Islet precursor cell (in vitro differentiated cells): Measurements from ENCODE around the gene SUGP1.

Source experiments
- DNase-seq: peaks from one replicate; pipeline ENCODE4 v3.0.0-alpha.2; 2018

Gene SUGP1

GRCh38 chr19:19342086-19343015, 22.0 kb upstream of the SUGP1 start:
- peak; percentile 90 for DNase-seq

GRCh38 chr19:19341026-19341425, 20.7 kb upstream of the SUGP1 start:
- DNase-seq: no peak

DNA sequence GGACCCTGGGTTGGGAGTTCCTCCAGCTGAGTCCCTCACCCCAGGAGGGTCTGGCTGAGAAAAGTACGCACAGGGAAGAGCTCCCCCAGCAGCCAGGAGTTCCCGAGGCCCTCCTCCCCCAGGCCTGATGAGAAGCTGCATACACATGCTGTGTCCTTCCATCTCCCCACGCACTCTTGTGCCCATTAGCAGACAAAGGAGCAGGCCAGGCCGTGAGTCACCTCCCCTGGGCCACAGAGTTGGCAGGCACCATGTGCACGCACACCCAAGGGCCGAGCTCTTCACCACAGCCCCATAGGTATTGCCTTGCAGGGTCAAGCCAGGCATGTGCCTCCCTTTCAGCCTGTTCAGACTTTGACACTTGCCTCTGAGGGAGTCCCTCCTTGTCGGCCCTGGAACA, 17.8 kb upstream of the SUGP1 start:
- DNase-seq: no peak

- DNase-seq: no peak
These were observed 16.8 kb upstream of the SUGP1 start for GRCh38 chr19:19337120-19337519.

DNA sequence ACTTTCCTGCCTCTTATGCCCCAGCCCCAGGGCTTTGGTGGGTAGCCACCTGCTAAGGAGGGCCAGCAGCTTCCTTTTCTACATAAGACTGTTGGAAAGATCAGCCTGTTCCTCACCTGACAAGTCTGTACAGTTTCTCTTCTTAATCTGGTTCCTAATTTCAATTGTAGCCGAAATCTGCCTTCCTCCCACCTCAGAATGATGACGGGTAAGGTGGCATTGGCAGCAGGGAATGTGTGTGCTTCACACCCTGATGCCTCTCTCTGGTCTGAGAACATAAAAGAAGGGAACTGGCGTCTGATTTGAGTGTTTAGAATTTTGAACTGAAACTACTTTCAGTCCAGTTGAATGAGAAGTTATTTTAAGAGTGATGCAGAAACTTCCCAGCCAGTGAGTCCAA, 16.3 kb upstream of the SUGP1 start:
- no peak for DNase-seq

DNA sequence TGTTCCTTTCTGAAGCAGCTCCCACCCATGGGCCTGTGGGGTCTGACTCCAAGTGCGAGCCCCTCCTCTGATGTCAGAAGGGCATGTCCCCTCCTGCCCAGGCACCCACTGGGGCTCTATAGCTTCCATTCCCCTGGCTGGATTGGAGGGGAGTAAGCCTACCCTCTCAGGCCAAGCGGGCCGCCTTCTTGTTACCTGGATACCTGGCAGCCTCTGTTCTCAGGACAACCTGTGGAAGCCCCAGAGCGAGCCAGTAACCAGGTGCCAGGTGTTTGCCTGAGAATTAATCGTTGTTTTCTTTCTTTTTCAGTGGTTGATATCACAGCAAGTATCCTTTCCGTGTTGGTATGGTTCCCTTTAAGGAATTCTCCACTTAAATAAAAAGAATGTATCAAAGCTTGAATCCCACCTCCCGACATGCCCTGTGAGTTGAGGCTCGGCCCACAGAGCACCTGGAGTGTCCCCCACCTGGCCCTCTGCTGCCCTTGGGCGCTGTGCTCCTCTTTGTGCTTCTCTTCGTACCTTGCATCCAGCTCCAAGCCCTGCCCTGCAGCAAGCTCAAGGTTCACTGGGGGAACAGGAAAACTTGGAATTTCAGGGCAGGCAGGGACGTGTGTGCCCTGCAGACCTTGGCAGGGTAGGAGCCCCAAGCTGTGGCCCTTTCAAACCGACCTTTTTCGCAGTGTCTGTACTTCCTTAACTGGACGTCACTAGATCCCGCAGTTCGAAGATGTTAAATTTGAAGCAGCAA, 15.3 kb upstream of the SUGP1 start:
- no peak for DNase-seq

GRCh38 chr19:19334989-19335344, 14.7 kb upstream of the SUGP1 start:
- DNase-seq: no peak

DNA sequence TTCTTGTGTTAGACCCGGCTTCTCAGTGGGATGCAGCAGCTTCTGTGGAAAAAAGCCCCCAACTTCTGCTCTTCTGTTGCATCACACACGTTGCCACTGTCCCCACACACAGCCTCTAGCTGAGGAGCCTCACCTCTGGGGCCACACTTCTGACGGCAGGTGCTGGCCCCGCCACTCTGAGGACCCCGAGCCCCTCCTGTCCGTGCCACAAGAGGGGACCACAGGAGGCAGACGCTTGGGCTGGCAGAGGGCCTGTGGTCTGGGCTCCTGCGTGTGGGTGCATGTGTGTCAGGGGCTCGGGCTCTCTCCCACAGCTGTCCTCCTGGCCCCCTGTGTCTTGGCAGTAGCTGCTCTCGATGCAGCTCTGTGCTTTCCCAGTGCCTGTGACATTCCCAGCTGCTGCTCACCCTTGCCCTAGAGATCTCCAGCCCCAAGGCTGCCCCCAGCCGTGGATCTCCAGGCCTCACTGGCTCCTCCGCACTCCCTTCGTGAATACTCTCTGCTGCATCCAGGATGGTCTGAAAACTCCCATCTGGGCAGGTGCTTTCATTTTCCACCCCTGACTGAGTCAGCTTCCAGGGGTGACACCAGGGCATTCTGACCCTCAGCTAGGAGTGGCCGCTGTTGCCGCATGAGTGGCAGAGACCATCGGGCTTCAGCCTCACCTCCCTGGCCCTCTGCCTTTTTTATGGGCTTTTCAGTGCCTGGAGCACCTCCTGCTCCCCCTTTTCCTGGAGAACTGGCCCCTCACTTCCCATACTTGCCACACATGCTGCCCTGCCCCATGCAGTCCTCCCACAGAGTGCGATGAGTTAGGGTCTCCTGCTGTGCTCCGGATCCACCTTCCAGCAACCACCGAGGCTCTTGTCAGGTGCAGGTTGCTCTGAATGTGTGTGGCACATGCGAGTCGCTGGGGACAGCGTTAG, 14.0 kb upstream of the SUGP1 start:
- DNase-seq: no peak

GRCh38 chr19:19329126-19329525, 8.8 kb upstream of the SUGP1 start:
- DNase-seq: no peak

GRCh38 chr19:19327672-19328071, 7.4 kb upstream of the SUGP1 start:
- no peak for DNase-seq

DNA sequence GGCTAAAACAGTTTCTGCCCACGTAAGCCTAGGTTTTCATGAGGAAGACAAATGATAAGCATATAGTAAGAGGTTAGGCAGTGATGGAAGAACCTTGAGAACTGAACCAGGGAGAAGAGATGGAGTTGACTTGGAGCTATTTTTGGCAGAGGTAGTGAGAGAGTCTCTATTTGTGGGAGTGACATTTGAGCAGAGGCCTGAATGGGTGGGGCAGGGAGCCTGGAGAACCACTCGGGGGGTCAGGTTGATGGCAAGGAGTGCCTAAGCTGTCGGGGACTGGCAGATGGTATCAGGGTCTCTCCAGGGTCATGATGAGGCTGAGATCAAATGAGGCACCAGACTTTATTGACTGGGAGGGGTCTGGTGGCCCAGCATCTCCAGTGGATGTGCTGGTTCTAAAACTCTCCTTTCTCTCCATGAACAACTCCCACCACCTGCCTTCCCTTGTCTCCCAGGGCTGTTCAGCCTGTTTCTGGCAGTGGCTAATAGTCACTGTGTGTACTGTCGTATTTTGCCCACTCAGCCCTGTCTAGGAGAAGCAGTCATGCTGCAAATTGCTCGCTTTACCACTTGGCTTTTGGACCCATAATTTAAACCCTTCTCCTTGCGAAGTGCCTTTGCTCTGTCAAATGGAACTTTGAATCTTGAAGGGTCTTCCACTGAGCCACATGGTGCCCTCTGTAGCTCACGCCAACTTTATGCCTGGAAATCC, 3.9 kb upstream of the SUGP1 start:
- no peak for DNase-seq

DNA sequence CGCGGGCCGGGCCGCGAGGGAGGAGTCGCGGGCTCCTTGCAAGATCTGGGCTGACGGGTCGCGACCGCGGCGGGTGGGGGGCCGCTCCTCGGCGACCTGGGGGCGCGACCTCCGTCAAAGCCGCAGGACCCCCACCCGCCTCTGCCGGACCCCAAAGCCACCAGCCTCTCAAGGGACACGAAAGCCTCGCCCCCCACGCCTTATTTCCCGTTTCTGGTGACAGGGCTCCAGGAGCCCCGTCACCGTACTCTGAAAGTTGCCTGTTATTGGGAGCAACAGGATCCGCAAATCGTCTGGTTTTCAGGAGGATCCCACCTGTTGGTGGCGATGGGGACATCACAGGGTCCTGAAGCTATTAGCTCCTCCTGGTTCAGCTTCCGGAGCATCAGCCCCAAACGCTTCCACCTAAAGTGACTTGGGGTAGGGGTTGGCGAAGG, 850 bp upstream of the SUGP1 start:
- DNase-seq: no peak

- DNase-seq: no peak
These were observed 463 bp downstream of the SUGP1 start for GRCh38 chr19:19319732-19320360.

DNA sequence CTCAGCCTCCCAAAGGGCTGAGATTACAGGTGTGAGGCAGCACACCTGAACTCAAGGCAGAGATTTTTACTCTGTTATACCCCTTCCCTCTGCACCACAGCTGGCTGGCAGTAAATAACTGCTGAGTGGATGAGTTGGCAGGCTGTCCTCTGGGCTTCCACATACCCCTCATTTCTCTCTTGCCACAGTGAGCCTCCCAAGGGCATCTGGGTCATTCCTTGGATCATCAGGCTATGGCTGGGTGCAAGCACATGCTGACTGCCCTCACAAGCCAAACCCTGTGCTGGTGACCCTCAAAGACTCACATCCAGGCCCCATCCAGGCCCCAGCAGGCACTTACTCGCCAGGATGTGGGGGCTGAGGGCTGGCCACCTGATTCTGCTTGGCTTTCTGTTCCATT, 4.2 kb downstream of the SUGP1 start:
- no peak for DNase-seq

DNA sequence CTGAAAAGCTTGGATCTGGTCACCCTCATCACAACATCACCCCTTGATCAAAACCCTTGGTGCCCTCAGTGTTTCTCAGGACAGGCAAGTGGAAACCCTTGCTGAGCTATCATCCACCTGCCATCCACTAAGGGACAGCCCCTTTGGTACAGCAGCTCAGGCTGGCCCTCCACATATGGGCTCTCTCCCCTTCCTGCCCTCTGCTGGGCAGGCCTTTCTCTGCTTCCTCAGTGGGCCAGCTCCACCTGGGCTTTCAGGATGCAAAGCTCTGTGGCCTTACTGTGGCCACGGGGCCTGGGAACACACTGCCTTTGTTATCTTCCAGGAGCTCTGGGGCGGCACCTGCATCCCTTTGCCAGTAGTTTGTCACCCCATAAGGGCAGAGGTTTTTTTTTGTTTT, 4.9 kb downstream of the SUGP1 start:
- DNase-seq: no peak

DNA sequence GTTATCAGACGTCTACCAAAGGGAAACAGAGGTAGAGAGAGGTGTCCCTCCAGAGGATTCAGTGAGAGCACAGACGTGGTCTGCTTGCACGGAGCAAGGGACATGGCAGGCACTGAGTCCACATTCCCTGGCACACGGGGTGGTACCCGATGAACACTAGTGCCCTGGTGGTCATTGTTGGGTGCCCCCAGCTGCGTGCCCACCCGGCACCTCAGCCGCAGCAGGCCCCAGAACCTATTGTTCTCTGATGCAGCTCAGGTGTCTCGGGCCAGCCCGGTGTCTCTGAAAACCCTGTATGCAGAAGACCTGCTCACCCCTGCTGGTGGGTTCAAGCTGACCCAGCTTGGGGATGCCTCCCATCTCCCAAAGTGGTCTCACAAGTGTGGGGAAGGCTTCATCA, 11.9 kb downstream of the SUGP1 start:
- DNase-seq: no peak

GRCh38 chr19:19306191-19306590, 14.1 kb downstream of the SUGP1 start:
- DNase-seq: no peak

GRCh38 chr19:19305696-19306095, 14.6 kb downstream of the SUGP1 start:
- DNase-seq: no peak

- no peak for DNase-seq
These were observed 15.2 kb downstream of the SUGP1 start for GRCh38 chr19:19305066-19305465.

GRCh38 chr19:19304186-19304965, 15.9 kb downstream of the SUGP1 start:
- DNase-seq: no peak

DNA sequence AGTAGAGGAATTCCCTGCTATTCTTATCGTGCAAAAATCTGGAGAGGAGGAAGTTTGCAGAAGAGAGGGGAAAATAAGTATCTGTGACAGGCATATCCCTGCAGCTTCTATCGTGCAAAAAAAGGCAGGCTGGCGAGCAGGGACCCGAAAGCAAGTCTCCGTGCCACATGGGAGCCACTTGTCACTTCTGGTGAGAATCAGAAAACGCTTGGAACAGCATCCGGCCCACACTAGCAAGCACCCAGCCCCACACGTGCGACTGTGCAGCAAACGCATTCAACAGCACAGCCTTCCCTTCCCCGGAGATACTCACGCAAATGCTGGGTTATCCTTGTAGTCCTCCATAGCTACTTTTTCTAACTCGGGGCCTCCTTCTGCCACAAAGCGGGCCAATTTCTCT, 16.9 kb downstream of the SUGP1 start:
- DNase-seq: no peak
